ENCODE measurements around the gene ATP5PD. TPM values are rescaled to one million over a fixed set of nuclear protein-coding genes. Genes with fewer than 3 reads are reported as not detected.

Gene ATP5PD
- total and polyA plus RNA-seq, 2 of the 8 experiments (the other 6 are each of a cell fraction or from before 2014, with no cell fraction given): 335 to 407 TPM

- Histone ChIP-seq H3K23ac (ENCODE audit: insufficient read length) (no peak overlapping the region), H2AFZ (ENCODE audit: low read length) (peak overlapping the region; percentile 1; the same call in 1 of the 2 replicates), H3K23me2 (ENCODE audit: low read depth, low read length) (no peaks in the 10 kb centered on the region), H4K91ac (replicated peaks; ENCODE audit: insufficient read length, low read length) (no peak overlapping the region), H3K79me2 (ENCODE audit: control insufficient read depth in 1 of 2, insufficient read depth in 2 of 2, low read length in 2 of 2) (no peaks in the 10 kb centered on the region), H3K79me1 (ENCODE audit: low read depth, low read length) (no peaks in the 10 kb centered on the region), H3K9me3 (ENCODE audit: insufficient read depth in 2 of 2, low read depth in 1 of 2, low read length in 1 of 2) (no peaks in the 10 kb centered on the region), H2AK5ac (ENCODE audit: low read depth, low read length) (no peak overlapping the region), H3K4me2 (ENCODE audit: insufficient read depth in 1 of 2, low read depth in 2 of 2, low read length in 2 of 2) (no peak overlapping the region), H4K5ac (ENCODE audit: insufficient read length, low read depth, low read length) (no peak overlapping the region), H3K36me3 (ENCODE audit: control insufficient read depth in 2 of 4, insufficient read depth in 4 of 4, low read length in 3 of 4) (no peaks in the 10 kb centered on the region), H4K20me1 (replicated peaks in 1 of 2; ENCODE audit: control insufficient read depth in 1 of 2, insufficient read depth in 2 of 2, low read length in 2 of 2) (no peaks in the 10 kb centered on the region), H3K4me1 (replicated peaks in 1 of 4; ENCODE audit: control insufficient read depth in 3 of 4, insufficient read depth in 4 of 4, low read length in 3 of 4) (peaks cover 0 to 16% (median 8%) of the 10 kb centered on the region in 4 experiments; a peak in 6 of 7 replicates), H3K27ac (ENCODE audit: low read depth, low read length) (no peak overlapping the region), H3K4me3 (ENCODE audit: extremely low read depth in 1 of 4, insufficient read depth in 2 of 4, low read depth in 3 of 4, low read length in 4 of 4) (no peak overlapping the region), H2BK20ac (ENCODE audit: low read length) (no peak overlapping the region), H3K4ac (replicated peaks; ENCODE audit: insufficient read length, low read depth, low read length) (no peak overlapping the region), H3K9ac (replicated peaks in 1 of 4; ENCODE audit: extremely low read depth in 1 of 4, low read depth in 3 of 4, low read length in 3 of 4) (no peak overlapping the region), H3K18ac (ENCODE audit: extremely low read depth, low read length) (peak overlapping the region; percentile 48; the same call in 1 of the 2 replicates), H4K8ac (ENCODE audit: extremely low read depth, insufficient read depth, low read length) (no peak overlapping the region), H3K27me3 (replicated peaks in 1 of 4; ENCODE audit: control insufficient read depth in 3 of 4, extremely low read depth in 1 of 4, insufficient read depth in 3 of 4, low read length in 3 of 4) (no peaks in the 10 kb centered on the region), H2BK5ac (ENCODE audit: low read depth, low read length) (no peak overlapping the region), H3K56ac (replicated peaks; ENCODE audit: insufficient read length, low read depth, low read length) (no peak overlapping the region), H2BK15ac (ENCODE audit: low read length) (no peak overlapping the region), H2BK120ac (replicated peaks; ENCODE audit: low read depth, low read length) (no peak overlapping the region), H2BK12ac (ENCODE audit: low read depth, low read length) (no peak overlapping the region), H3K14ac (ENCODE audit: insufficient read length) (no peak overlapping the region)
- FAIRE-seq: no peak
- POLR2A ChIA-PET (ENCODE audit: partially characterized antibody): interaction anchor here (0.8 to 4.4 kb wide), 5 partner anchors 9 to 75 kb away, joined by 3 to 25 read pairs (median 3); partner anchors contain the start of genes JPT1 and SLC16A5
- TF ChIP-seq HDAC2 (IDR thresholded peaks at IDR 0.05; ENCODE audit: borderline replicate concordance in 1 of 2, low read depth in 2 of 2, low read length in 2 of 2): no peak
- TF ChIP-seq CTBP2 (IDR thresholded peaks at IDR 0.05; ENCODE audit: borderline replicate concordance, insufficient read depth, insufficient read length, low read length): no peak
- no peak for TF ChIP-seq RBBP5 (IDR thresholded peaks at IDR 0.05; ENCODE audit: borderline replicate concordance, low read depth, low read length)
- TF ChIP-seq SP4 (IDR thresholded peaks at IDR 0.05; ENCODE audit: low read length): no peak
- TF ChIP-seq POU5F1 (IDR thresholded peaks at IDR 0.05; ENCODE audit: low read depth, low read length): no peak
- no peak for TF ChIP-seq CHD2 (IDR thresholded peaks at IDR 0.05; ENCODE audit: low read length)
- TF ChIP-seq POLR2AphosphoS5 (IDR thresholded peaks at IDR 0.05; ENCODE audit: low read depth, low read length): no peak
- TF ChIP-seq SP1 (IDR thresholded peaks at IDR 0.05; ENCODE audit: low read depth, low read length): no peak
- 94% methylated on average over 8 of the region's 8 CpGs; no CpG with 5 or more reads in 1 of the 2 experiments for WGBS, 2 experiments (ENCODE audit: extremely low coverage in 1 of 2, insufficient coverage in 1 of 2, insufficient read length in 1 of 2, insufficient replicate concordance in 2 of 2, low coverage in 1 of 2, low lambda C conversion rate in 2 of 2, missing lambda C conversion rate in 1 of 2)
- no peak for DNase-seq (ENCODE audit: low read depth in 1 of 2, low spot score in 2 of 2)
- CTCF ChIA-PET (ENCODE audit: partially characterized antibody): interaction anchor here (0.7 to 7.6 kb wide), 14 partner anchors 9 to 274 kb away, joined by 3 to 45 read pairs (median 4); partner anchors contain the start of gene ARMC7
Observed at GRCh38 chr17:75079023-75079373, 32.2 kb upstream of the ATP5PD start.
